CD4-positive, alpha-beta T cell (primary cell): ENCODE measurements around the gene GALNT18. TPM values are rescaled to one million over a fixed set of nuclear protein-coding genes. Genes with fewer than 3 reads are reported as not detected.

ENCODE experiments used
- ATAC-seq: fragments of 200-7000 bp; cut with Tn5 transposase; one replicate; pipeline ENCODE4 v1.10.0; 2022; ENCODE audit warnings: mild to moderate bottlenecking; ENCODE audit not compliant: poor library complexity
- CTCF ChIA-PET: fragments of 350-600 bp; sonication (Branson Sonifier 250); formaldehyde crosslinking; loops from one replicate; lab custom pipeline; 2021; ENCODE audit warnings: antibody characterized with exemption, inconsistent platforms; lab: Charles Lee
- POLR2A ChIA-PET: fragments of 350-600 bp; sonication (Branson Sonifier 250); formaldehyde crosslinking; loops from one replicate; lab custom pipeline; 2021; ENCODE audit warnings: antibody characterized with exemption, inconsistent platforms; lab: Charles Lee
- DNase-seq, 14 experiments: peaks; one replicate each; pipeline ENCODE4 v3.0.0-alpha.2; 2013 to 2020; ENCODE audit warnings: mixed read lengths in 2 of 14
- H3K27ac ChIP-seq, 2 donors: one replicate each; pipeline versions ENCODE4 v1.5.1 to v1.7.0; 2013; ENCODE audit warnings: low read length in 2 of 2, low read depth in 1 of 2, mild to moderate bottlenecking in 1 of 2
- H3K27me3 ChIP-seq, 2 experiments: 1 replicate in 1 of 2; 2 replicates in 1 of 2; pipeline versions ENCODE4 v1.6.1 to v1.7.0; 2013; ENCODE audit warnings: low read length in 2 of 2, control low read depth in 1 of 2, mild to moderate bottlenecking in 1 of 2, moderate library complexity in 1 of 2; ENCODE audit not compliant: insufficient read depth in 2 of 2, control insufficient read depth in 1 of 2
- H3K36me3 ChIP-seq: one replicate; pipeline ENCODE4 v1.6.1; 2013; ENCODE audit warnings: low read length, control low read depth; ENCODE audit not compliant: insufficient read depth
- H3K4me1 ChIP-seq: one replicate; pipeline ENCODE4 v1.6.1; 2013; ENCODE audit warnings: low read length, control low read depth; ENCODE audit not compliant: insufficient read depth
- H3K4me3 ChIP-seq: one replicate; pipeline ENCODE4 v1.5.1; 2013; ENCODE audit warnings: mild to moderate bottlenecking, low read length, moderate library complexity
- H3K9me3 ChIP-seq, 2 experiments: 1 replicate in 1 of 2; 2 replicates in 1 of 2; pipeline versions ENCODE4 v1.6.1 to v1.7.0; 2013; ENCODE audit warnings: low read length in 2 of 2, mild to moderate bottlenecking in 2 of 2, control low read depth in 1 of 2, moderate library complexity in 1 of 2; ENCODE audit not compliant: control insufficient read depth in 1 of 2, insufficient read depth in 1 of 2
- H3K27ac Mint-ChIP-seq: one replicate; pipeline ENCODE4 v1.8.0; 2020; ENCODE audit warnings: mixed read lengths
- H3K27me3 Mint-ChIP-seq: one replicate; pipeline ENCODE4 v1.8.0; 2021; ENCODE audit warnings: mixed read lengths
- H3K36me3 Mint-ChIP-seq: one replicate; pipeline ENCODE4 v1.8.0; 2021; ENCODE audit warnings: low read depth, mixed read lengths
- H3K4me1 Mint-ChIP-seq: one replicate; pipeline ENCODE4 v1.8.0; 2021; ENCODE audit warnings: low read depth, mixed read lengths
- H3K4me3 Mint-ChIP-seq: one replicate; pipeline ENCODE4 v1.8.0; 2020; ENCODE audit warnings: mild to moderate bottlenecking, mixed read lengths
- H3K9me3 Mint-ChIP-seq: one replicate; pipeline ENCODE4 v1.8.0; 2020; ENCODE audit warnings: mixed read lengths
- CTCF ChIP-seq: fragments of 200-600 bp; IDR thresholded peaks from one replicate; pipeline ENCODE4 v1.8.0; 2022; ENCODE audit warnings: antibody characterized with exemption, mild to moderate bottlenecking
- intact Hi-C, 2 experiments: fragments of 100-400 bp; cut with DNase I in 1 of 2; cut with micrococcal nuclease in 1 of 2; formaldehyde crosslinking; loops; one replicate each; pipeline versions ENCODE4 v1.15.1 to v1.9.0; 2023 to 2025; cut with DNase I, micrococcal nuclease
- total RNA-seq, 174 experiments: library from RNA in 2 of 174; stranded (reverse) in 2 of 174; gene quantifications; one replicate each; pipeline ENCODE4 v1.2.3 and lab custom pipeline; 2021 to 2026

Gene GALNT18
- total RNA-seq, 2 experiments from 2014 or later: 0.08 TPM; not detected in 1

DNA sequence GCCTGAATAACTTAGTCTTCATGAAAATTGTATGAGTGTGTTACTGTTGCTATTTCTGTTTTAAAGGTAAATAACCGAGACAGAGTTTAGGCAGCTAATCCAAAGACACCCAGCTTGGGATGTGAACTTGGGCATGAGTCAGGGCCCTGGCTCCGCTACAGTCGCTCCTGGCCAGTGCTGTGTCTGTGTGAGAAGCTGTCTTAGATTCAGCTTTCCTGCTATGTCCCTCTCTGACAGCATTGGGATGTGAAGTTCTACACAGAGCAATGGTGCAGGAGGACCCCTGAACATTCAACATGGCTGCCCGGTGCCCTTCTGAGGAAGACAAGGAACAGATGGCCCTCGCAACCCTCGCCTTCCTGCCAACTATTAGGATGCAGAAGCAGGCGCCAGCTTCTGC is 49.4 kb downstream of the GALNT18 start:
- Mint-ChIP-seq H3K4me3 (no peak overlapping the region), H3K36me3 (no peaks in the 10 kb centered on the region), H3K27me3 (peaks cover 8% of the 10 kb centered on the region), H3K4me1 (no peaks in the 10 kb centered on the region), H3K27ac (no peak overlapping the region), H3K9me3 (no peaks in the 10 kb centered on the region)
- ATAC-seq (no peak), DNase-seq (no peak)
- H3K4me1 ChIP-seq: no peaks in the 10 kb centered on the region
- H3K36me3 ChIP-seq: no peaks in the 10 kb centered on the region
- H3K27me3 ChIP-seq: no peaks in the 10 kb centered on the region
- intact Hi-C loops: no loop called here
- peaks cover 0 to 7% of the 10 kb centered on the region in 2 experiments for H3K9me3 ChIP-seq
- no peak overlapping the region for H3K4me3 ChIP-seq
- ChIA-PET POLR2A (interaction anchor here (0.5 kb wide), 1 partner anchor 536 kb away, joined by 3 read pairs; no protein-coding TSS in a partner anchor), CTCF (no interaction called here)
- no peak for TF ChIP-seq CTCF
- H3K27ac ChIP-seq: no peak overlapping the region

DNA sequence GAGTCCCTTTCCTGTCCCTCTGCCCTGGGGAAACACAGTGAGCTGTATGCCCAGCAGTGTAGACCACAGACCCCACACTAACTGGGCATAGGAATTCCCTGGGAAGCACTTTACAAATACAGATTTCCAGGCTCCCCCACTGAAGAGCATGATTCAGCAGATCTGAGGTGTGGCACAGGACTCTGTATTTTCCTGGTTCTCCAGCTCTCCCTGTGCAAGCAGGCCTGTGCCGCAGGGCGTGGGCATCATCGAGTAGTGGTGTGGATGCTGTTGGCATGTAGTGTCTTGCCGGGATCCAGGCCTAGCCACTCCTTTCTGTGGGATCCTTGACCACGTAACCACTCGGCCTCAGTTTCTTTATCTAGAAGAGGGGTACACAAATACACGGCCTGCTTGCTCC is 49.9 kb downstream of the GALNT18 start:
- no peaks in the 10 kb centered on the region for H3K36me3 Mint-ChIP-seq
- no peaks in the 10 kb centered on the region for H3K4me1 ChIP-seq
- H3K4me1 Mint-ChIP-seq: no peaks in the 10 kb centered on the region
- H3K27ac ChIP-seq: no peak overlapping the region
- H3K27me3 ChIP-seq: no peaks in the 10 kb centered on the region
- no peak for TF ChIP-seq CTCF
- H3K27ac Mint-ChIP-seq: no peak overlapping the region
- ChIA-PET CTCF (no interaction called here), POLR2A (no interaction called here)
- no peak overlapping the region for H3K4me3 ChIP-seq
- no peak overlapping the region for H3K4me3 Mint-ChIP-seq
- intact Hi-C loops: no loop called here
- peaks cover 0 to 7% of the 10 kb centered on the region in 2 experiments for H3K9me3 ChIP-seq
- no peaks in the 10 kb centered on the region for H3K9me3 Mint-ChIP-seq
- ATAC-seq (no peak), DNase-seq (no peak)
- no peaks in the 10 kb centered on the region for H3K36me3 ChIP-seq
- peaks cover 8% of the 10 kb centered on the region for H3K27me3 Mint-ChIP-seq

GRCh38 chr11:11570823-11571222 is 51.0 kb downstream of the GALNT18 start:
- Histone ChIP-seq H3K27ac (no peak overlapping the region), H3K36me3 (no peaks in the 10 kb centered on the region), H3K4me3 (no peak overlapping the region), H3K9me3 (peaks cover 0 to 7% of the 10 kb centered on the region in 2 experiments), H3K27me3 (no peaks in the 10 kb centered on the region), H3K4me1 (no peaks in the 10 kb centered on the region)
- TF ChIP-seq CTCF: no peak
- Mint-ChIP-seq H3K9me3 (no peaks in the 10 kb centered on the region), H3K36me3 (no peaks in the 10 kb centered on the region), H3K4me1 (no peaks in the 10 kb centered on the region), H3K4me3 (no peak overlapping the region), H3K27me3 (peaks cover 8% of the 10 kb centered on the region), H3K27ac (no peak overlapping the region)
- DNase-seq (no peak), ATAC-seq (no peak)
- ChIA-PET CTCF (no interaction called here), POLR2A (no interaction called here)
- intact Hi-C loops: no loop called here
